WERI-Rb-1 (cell line): ENCODE results near the gene GALNTL6.

Source experiments
- DNase-seq: peaks from one replicate; pipeline ENCODE4 v3.0.0-alpha.2; 2020
- H3K27ac ChIP-seq: fragments of 250-450 bp; sonication (Bioruptor Pico); 2 replicates; pipeline ENCODE4 v1.5.1; 2020; ENCODE audit warnings: mild to moderate bottlenecking, moderate library complexity
- H3K27me3 ChIP-seq: fragments of 250-450 bp; sonication (Bioruptor Pico); 2 replicates; pipeline ENCODE4 v1.5.1; 2021; ENCODE audit warnings: mild to moderate bottlenecking, low read depth, moderate library complexity; ENCODE audit not compliant: insufficient read depth, severe bottlenecking
- H3K36me3 ChIP-seq: fragments of 250-450 bp; sonication (Bioruptor Pico); 2 replicates; pipeline ENCODE4 v1.5.1; 2020; ENCODE audit warnings: mild to moderate bottlenecking, moderate library complexity
- H3K4me3 ChIP-seq: 2 replicates; pipeline ENCODE4 v1.5.1; 2011; ENCODE audit warnings: low read depth, mild to moderate bottlenecking, control low read depth, low read length
- H3K9me3 ChIP-seq: fragments of 250-450 bp; sonication (Bioruptor Pico); 2 replicates; pipeline ENCODE4 v1.5.1; 2021; ENCODE audit warnings: mild to moderate bottlenecking, moderate library complexity; ENCODE audit not compliant: severe bottlenecking
- TF ChIP-seq, protein P1 (sequence below): IDR thresholded peaks from 2 replicates; pipeline ENCODE4 v1.5.1; 2011; ENCODE audit warnings: low read depth, mild to moderate bottlenecking, control low read depth, inconsistent platforms, low read length

GALNTL6 gene

DNA sequence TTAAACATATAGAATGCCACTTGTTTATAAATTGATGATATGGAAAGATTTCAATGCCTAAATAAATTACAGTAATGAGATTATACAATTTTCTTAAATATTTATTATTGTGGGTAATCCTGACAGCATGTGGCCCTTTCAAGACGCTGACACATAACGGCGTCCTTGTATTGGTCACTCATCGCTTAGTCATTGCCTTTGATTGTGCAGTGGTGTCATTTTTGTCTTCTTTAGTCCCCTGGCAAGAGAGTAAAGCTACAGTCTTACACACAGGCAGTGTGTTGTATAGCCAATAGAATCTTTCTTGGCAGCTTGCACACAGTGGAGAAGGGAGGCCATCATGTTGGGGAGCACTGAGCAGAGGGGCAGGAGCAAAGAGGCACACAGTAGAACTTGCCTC, 993.6 kb downstream of the GALNTL6 start:
- H3K9me3 ChIP-seq: no peaks in the 10 kb centered on the region
- no peak overlapping the region for H3K4me3 ChIP-seq
- DNase-seq: no peak
- no peaks in the 10 kb centered on the region for H3K36me3 ChIP-seq
- H3K27me3 ChIP-seq: no peaks in the 10 kb centered on the region
- TF ChIP-seq, protein P1, sequence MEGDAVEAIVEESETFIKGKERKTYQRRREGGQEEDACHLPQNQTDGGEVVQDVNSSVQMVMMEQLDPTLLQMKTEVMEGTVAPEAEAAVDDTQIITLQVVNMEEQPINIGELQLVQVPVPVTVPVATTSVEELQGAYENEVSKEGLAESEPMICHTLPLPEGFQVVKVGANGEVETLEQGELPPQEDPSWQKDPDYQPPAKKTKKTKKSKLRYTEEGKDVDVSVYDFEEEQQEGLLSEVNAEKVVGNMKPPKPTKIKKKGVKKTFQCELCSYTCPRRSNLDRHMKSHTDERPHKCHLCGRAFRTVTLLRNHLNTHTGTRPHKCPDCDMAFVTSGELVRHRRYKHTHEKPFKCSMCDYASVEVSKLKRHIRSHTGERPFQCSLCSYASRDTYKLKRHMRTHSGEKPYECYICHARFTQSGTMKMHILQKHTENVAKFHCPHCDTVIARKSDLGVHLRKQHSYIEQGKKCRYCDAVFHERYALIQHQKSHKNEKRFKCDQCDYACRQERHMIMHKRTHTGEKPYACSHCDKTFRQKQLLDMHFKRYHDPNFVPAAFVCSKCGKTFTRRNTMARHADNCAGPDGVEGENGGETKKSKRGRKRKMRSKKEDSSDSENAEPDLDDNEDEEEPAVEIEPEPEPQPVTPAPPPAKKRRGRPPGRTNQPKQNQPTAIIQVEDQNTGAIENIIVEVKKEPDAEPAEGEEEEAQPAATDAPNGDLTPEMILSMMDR: no peak
- no peak overlapping the region for H3K27ac ChIP-seq

DNA sequence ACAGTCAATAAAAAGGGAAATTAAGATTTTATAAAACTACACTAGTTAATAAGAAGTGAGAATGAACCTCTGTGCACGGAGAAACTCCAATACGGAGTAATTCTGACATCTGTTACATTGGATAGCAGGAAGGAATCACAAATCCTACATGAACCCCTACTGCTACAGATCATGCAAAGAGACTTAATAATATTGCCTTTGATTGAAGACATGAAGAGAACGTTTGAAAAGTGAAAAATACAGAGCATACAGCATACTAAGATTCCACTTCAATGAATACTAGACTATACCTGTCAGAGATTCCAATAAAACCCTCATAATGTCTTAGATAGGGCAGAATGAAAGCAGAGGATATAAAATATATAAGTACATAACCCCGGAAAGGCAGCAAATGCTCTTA, 995.0 kb downstream of the GALNTL6 start:
- Histone ChIP-seq H3K36me3 (no peaks in the 10 kb centered on the region), H3K4me3 (no peak overlapping the region), H3K27ac (no peak overlapping the region), H3K9me3 (no peaks in the 10 kb centered on the region), H3K27me3 (no peaks in the 10 kb centered on the region)
- no peak for DNase-seq
- TF ChIP-seq, protein P1: no peak

- no peak for DNase-seq
- Histone ChIP-seq H3K4me3 (no peak overlapping the region), H3K36me3 (no peaks in the 10 kb centered on the region), H3K9me3 (no peaks in the 10 kb centered on the region), H3K27me3 (no peaks in the 10 kb centered on the region), H3K27ac (peak overlapping the region; percentile 7)
- TF ChIP-seq, protein P1: no peak
Observed at GRCh38 chr4:172809319-172809718, 996.1 kb downstream of the GALNTL6 start.

GRCh38 chr4:172813359-172813923, 1000.2 kb downstream of the GALNTL6 start:
- DNase-seq: no peak
- TF ChIP-seq, protein P1: no peak
- Histone ChIP-seq H3K9me3 (no peaks in the 10 kb centered on the region), H3K27me3 (no peaks in the 10 kb centered on the region), H3K27ac (no peak overlapping the region), H3K36me3 (no peaks in the 10 kb centered on the region), H3K4me3 (no peak overlapping the region)

DNA sequence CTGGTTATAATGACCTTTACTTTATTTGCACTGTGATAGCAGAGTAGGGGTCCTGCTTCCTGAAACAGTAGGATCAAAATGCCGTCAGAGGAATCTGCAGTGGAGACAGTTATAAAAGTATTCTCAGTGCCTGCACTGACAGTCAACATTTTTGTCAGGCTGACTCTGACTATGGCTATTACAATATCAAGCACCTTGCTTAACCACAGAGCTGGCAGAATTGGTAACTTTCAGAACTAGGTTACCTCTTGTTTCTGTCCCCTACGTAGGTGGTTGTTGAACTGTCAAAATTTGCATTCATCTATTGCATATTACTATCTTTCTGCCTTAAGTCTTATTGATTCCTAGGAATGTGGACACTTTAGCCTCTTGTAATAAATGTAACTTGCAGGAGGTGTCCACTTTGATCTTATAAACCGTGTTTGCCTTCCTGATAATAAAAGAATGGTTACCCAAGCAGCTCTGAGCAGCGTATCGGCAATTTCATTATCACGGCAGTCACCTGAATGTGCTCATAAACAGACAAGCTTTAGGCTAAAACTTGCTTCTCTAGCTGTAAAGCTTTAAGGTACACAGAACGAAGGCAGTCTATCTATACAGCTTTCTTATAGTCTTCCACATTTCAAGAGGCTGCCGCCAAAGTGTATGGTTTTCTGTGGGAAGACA, 1002.4 kb downstream of the GALNTL6 start:
- DNase-seq: no peak

More for the DNA sequence above, 1002.4 kb downstream of the GALNTL6 start:
- no peaks in the 10 kb centered on the region for H3K27me3 ChIP-seq
- H3K4me3 ChIP-seq: no peak overlapping the region
- TF ChIP-seq, protein P1: no peak
- no peaks in the 10 kb centered on the region for H3K36me3 ChIP-seq
- H3K9me3 ChIP-seq: no peaks in the 10 kb centered on the region
- H3K27ac ChIP-seq: no peak overlapping the region
